Measurements from ENCODE around the gene C3orf52. TPM values are rescaled to one million over a fixed set of nuclear protein-coding genes. Genes with fewer than 3 reads are reported as not detected.
"Not testable (repeated sequence)": the region's sequence is repeated elsewhere in the genome, so short reads cannot be mapped to it uniquely, and the experiment has no call there.

C3orf52 gene
- total RNA-seq (10 to 100 TPM in 1 of 5 experiments, 1 to 10 TPM in 4; 1.2 to 12.3 (median 1.9) TPM), polyA plus RNA-seq (1 to 10 TPM; 1.3 to 2.1 TPM), total RNA-seq (1.5 reads per million, percentile 4 among the genes with 10 or more reads in this experiment)

- Histone ChIP-seq H3K4me3 (ENCODE audit: low read length) (peak within 1 kb of the TSS; percentile 64), H3K9me3 (ENCODE audit: control insufficient read depth in 2 of 3, low read length in 3 of 3) (no peaks in the 10 kb centered on the region), H3K4me1 (ENCODE audit: control insufficient read depth in 2 of 2, insufficient read depth in 2 of 2, low read length in 2 of 2) (peaks cover 8 to 10% of the 10 kb centered on the region in 2 donors), H3K27ac (ENCODE audit: low read depth, low read length) (peak within 1 kb of the TSS; percentile 50), H3K27me3 (ENCODE audit: control insufficient read depth in 2 of 2, insufficient read depth in 2 of 2, low read length in 2 of 2) (no peaks in the 10 kb centered on the region), H3K36me3 (ENCODE audit: control insufficient read depth in 2 of 3, insufficient read depth in 3 of 3, low read length in 3 of 3) (peaks cover 0 to 4% (median 0%) of the 10 kb centered on the region in 3 experiments)
- CTCF ChIA-PET, result no interaction called here
- H3K27me3 Mint-ChIP-seq, result peaks cover 0 to 17% (median 3%) of the 10 kb centered on the region in 5 donors
- peak within 1 kb of the TSS; percentile 81 to 91 (median 86) for H3K4me3 Mint-ChIP-seq
- POLR2A ChIA-PET, result interaction anchor here (1.5 kb wide), 1 partner anchor 14 kb away, joined by 5 read pairs; no protein-coding TSS in a partner anchor
- ATAC-seq (peak; percentile 89), DNase-seq (peak; percentile 37 to 84 (median 49))
- H3K36me3 Mint-ChIP-seq, result peaks cover 0 to 6% (median 0%) of the 10 kb centered on the region in 5 donors
- peak within 1 kb of the TSS; percentile 25 to 89 (median 77) for H3K27ac Mint-ChIP-seq
- intact Hi-C loops (cut with micrococcal nuclease), result loop anchor here (1.0 to 10.0 kb wide), 7 partner anchors 14 to 1011 kb away; partner anchors contain the start of genes ABHD10 (in 1 of the 2) and NECTIN3 (in 1 of the 2)
- H3K9me3 Mint-ChIP-seq, result no peaks in the 10 kb centered on the region
- peaks cover 32 to 66% (median 46%) of the 10 kb centered on the region in 7 donors for H3K4me1 Mint-ChIP-seq
Measured at GRCh38 chr3:112086076-112086854, at the start of gene C3orf52. Gene C3orf52 (plus strand): TSS chr3:112086389. CDS start chr3:112086408, 19 bp downstream.

- H3K4me1 Mint-ChIP-seq; H3K27me3 ChIP-seq (ENCODE audit: control insufficient read depth in 2 of 2, insufficient read depth in 2 of 2, low read length in 2 of 2); DNase-seq; H3K36me3 Mint-ChIP-seq; CTCF ChIA-PET; H3K9me3 ChIP-seq (ENCODE audit: control insufficient read depth in 2 of 3, low read length in 3 of 3); H3K4me1 ChIP-seq (ENCODE audit: control insufficient read depth in 2 of 2, insufficient read depth in 2 of 2, low read length in 2 of 2); H3K27me3 Mint-ChIP-seq; intact Hi-C loops (cut with micrococcal nuclease); H3K9me3 Mint-ChIP-seq; H3K27ac ChIP-seq (ENCODE audit: low read depth, low read length); H3K27ac Mint-ChIP-seq; ATAC-seq; H3K36me3 ChIP-seq (ENCODE audit: control insufficient read depth in 2 of 3, insufficient read depth in 3 of 3, low read length in 3 of 3); POLR2A ChIA-PET; H3K4me3 Mint-ChIP-seq; H3K4me3 ChIP-seq (ENCODE audit: low read length): not testable (repeated sequence)
Measured at GRCh38 chr3:112037194-112037593, 49.0 kb upstream of the C3orf52 start.

GRCh38 chr3:112038863-112039262 lies 47.3 kb upstream of the C3orf52 start:
- Mint-ChIP-seq H3K9me3 (peaks cover 0 to 4% (median 0%) of the 10 kb centered on the region in 11 donors), H3K27ac (no peak overlapping the region), H3K4me1 (no peaks in the 10 kb centered on the region), H3K27me3 (no peaks in the 10 kb centered on the region), H3K36me3 (no peaks in the 10 kb centered on the region), H3K4me3 (no peak overlapping the region)
- intact Hi-C loops (cut with micrococcal nuclease), result no loop called here
- ATAC-seq, result no peak
- CTCF ChIA-PET, result no interaction called here
- no peaks in the 10 kb centered on the region for H3K27me3 ChIP-seq (ENCODE audit: control insufficient read depth in 2 of 2, insufficient read depth in 2 of 2, low read length in 2 of 2)
- POLR2A ChIA-PET, result interaction anchor here (0.7 kb wide), 1 partner anchor 949 kb away, joined by 4 read pairs; no protein-coding TSS in a partner anchor
- no peaks in the 10 kb centered on the region for H3K9me3 ChIP-seq (ENCODE audit: control insufficient read depth in 2 of 3, low read length in 3 of 3)
- H3K4me1 ChIP-seq (ENCODE audit: control insufficient read depth in 2 of 2, insufficient read depth in 2 of 2, low read length in 2 of 2), result no peaks in the 10 kb centered on the region
- DNase-seq, result no peak
- no peak overlapping the region for H3K27ac ChIP-seq (ENCODE audit: low read depth, low read length)
- H3K4me3 ChIP-seq (ENCODE audit: low read length), result no peak overlapping the region
- H3K36me3 ChIP-seq (ENCODE audit: control insufficient read depth in 2 of 3, insufficient read depth in 3 of 3, low read length in 3 of 3), result no peaks in the 10 kb centered on the region

- Mint-ChIP-seq H3K4me3 (no peak overlapping the region), H3K9me3 (peaks cover 0 to 4% (median 0%) of the 10 kb centered on the region in 11 donors), H3K36me3 (no peaks in the 10 kb centered on the region), H3K4me1 (no peaks in the 10 kb centered on the region), H3K27ac (no peak overlapping the region), H3K27me3 (no peaks in the 10 kb centered on the region)
- H3K4me1 ChIP-seq (ENCODE audit: control insufficient read depth in 2 of 2, insufficient read depth in 2 of 2, low read length in 2 of 2), result no peaks in the 10 kb centered on the region
- no peaks in the 10 kb centered on the region for H3K36me3 ChIP-seq (ENCODE audit: control insufficient read depth in 2 of 3, insufficient read depth in 3 of 3, low read length in 3 of 3)
- H3K4me3 ChIP-seq (ENCODE audit: low read length), result no peak overlapping the region
- intact Hi-C loops (cut with micrococcal nuclease), result loop anchor here in 1 of 2 donors (5.0 kb wide), 1 partner anchor 46 kb away; the partner anchor contains the start of gene C3orf52
- H3K9me3 ChIP-seq (ENCODE audit: control insufficient read depth in 2 of 3, low read length in 3 of 3), result no peaks in the 10 kb centered on the region
- ChIA-PET POLR2A (interaction anchor here (0.6 to 1.2 kb wide), 2 partner anchors 13 to 18 kb away, joined by 3 to 5 read pairs; no protein-coding TSS in a partner anchor), CTCF (no interaction called here)
- no peaks in the 10 kb centered on the region for H3K27me3 ChIP-seq (ENCODE audit: control insufficient read depth in 2 of 2, insufficient read depth in 2 of 2, low read length in 2 of 2)
- ATAC-seq (no peak), DNase-seq (no peak)
- H3K27ac ChIP-seq (ENCODE audit: low read depth, low read length), result no peak overlapping the region
Measured at GRCh38 chr3:112041321-112041720, 44.9 kb upstream of the C3orf52 start.

- POLR2A ChIA-PET, result no interaction called here
- CTCF ChIA-PET, result interaction anchor here (0.6 to 1.9 kb wide), 7 partner anchors 8 to 324 kb away, joined by 3 to 8 read pairs (median 3); no protein-coding TSS in a partner anchor
- H3K4me1 Mint-ChIP-seq, result no peaks in the 10 kb centered on the region
Measured at GRCh38 chr3:112042842-112043280, 43.3 kb upstream of the C3orf52 start.

GRCh38 chr3:112043621-112044201 lies 42.5 kb upstream of the C3orf52 start:
- Histone ChIP-seq H3K9me3 (ENCODE audit: control insufficient read depth in 2 of 3, low read length in 3 of 3) (no peaks in the 10 kb centered on the region), H3K4me1 (ENCODE audit: control insufficient read depth in 2 of 2, insufficient read depth in 2 of 2, low read length in 2 of 2) (no peaks in the 10 kb centered on the region), H3K27me3 (ENCODE audit: control insufficient read depth in 2 of 2, insufficient read depth in 2 of 2, low read length in 2 of 2) (no peaks in the 10 kb centered on the region), H3K36me3 (ENCODE audit: control insufficient read depth in 2 of 3, insufficient read depth in 3 of 3, low read length in 3 of 3) (no peaks in the 10 kb centered on the region), H3K4me3 (ENCODE audit: low read length) (no peak overlapping the region), H3K27ac (ENCODE audit: low read depth, low read length) (no peak overlapping the region)
- no peak overlapping the region for H3K4me3 Mint-ChIP-seq
- no peaks in the 10 kb centered on the region for H3K4me1 Mint-ChIP-seq
- ATAC-seq (peak; percentile 95), DNase-seq (peak in 8 of 9 donors; percentile 29 to 70 (median 58))
- H3K27me3 Mint-ChIP-seq, result peaks cover 0 to 3% (median 0%) of the 10 kb centered on the region in 5 donors
- no peaks in the 10 kb centered on the region for H3K36me3 Mint-ChIP-seq
- no peaks in the 10 kb centered on the region for H3K9me3 Mint-ChIP-seq
- POLR2A ChIA-PET, result interaction anchor here (0.6 kb wide), 2 partner anchors 398 to 1303 kb away, joined by 3 read pairs; no protein-coding TSS in a partner anchor
- H3K27ac Mint-ChIP-seq, result no peak overlapping the region
- intact Hi-C loops (cut with micrococcal nuclease), result loop anchor here (1.0 to 5.0 kb wide), 7 partner anchors 29 to 374 kb away; partner anchors contain the start of genes C3orf52 (in 2 of the 2) and ABHD10 (in 1 of the 2)
- CTCF ChIA-PET, result interaction anchor here (0.6 to 1.9 kb wide), 10 partner anchors 9 to 355 kb away, joined by 3 to 8 read pairs (median 3); no protein-coding TSS in a partner anchor

More at GRCh38 chr3:112042842-112043280, 43.3 kb upstream of the C3orf52 start:
- Mint-ChIP-seq H3K27me3 (peaks cover 0 to 1% (median 0%) of the 10 kb centered on the region in 5 donors), H3K4me3 (no peak overlapping the region), H3K27ac (no peak overlapping the region), H3K9me3 (no peaks in the 10 kb centered on the region), H3K36me3 (no peaks in the 10 kb centered on the region)
- H3K4me3 ChIP-seq (ENCODE audit: low read length), result no peak overlapping the region
- H3K36me3 ChIP-seq (ENCODE audit: control insufficient read depth in 2 of 3, insufficient read depth in 3 of 3, low read length in 3 of 3), result no peaks in the 10 kb centered on the region
- ATAC-seq, result no peak
- no peaks in the 10 kb centered on the region for H3K9me3 ChIP-seq (ENCODE audit: control insufficient read depth in 2 of 3, low read length in 3 of 3)
- intact Hi-C loops (cut with micrococcal nuclease), result loop anchor here (1.0 to 5.0 kb wide), 7 partner anchors 29 to 374 kb away; partner anchors contain the start of genes C3orf52 (in 2 of the 2) and ABHD10 (in 1 of the 2)
- no peaks in the 10 kb centered on the region for H3K4me1 ChIP-seq (ENCODE audit: control insufficient read depth in 2 of 2, insufficient read depth in 2 of 2, low read length in 2 of 2)
- H3K27ac ChIP-seq (ENCODE audit: low read depth, low read length), result no peak overlapping the region
- H3K27me3 ChIP-seq (ENCODE audit: control insufficient read depth in 2 of 2, insufficient read depth in 2 of 2, low read length in 2 of 2), result no peaks in the 10 kb centered on the region
- no peak for DNase-seq

Measured in naive thymus-derived CD4-positive, alpha-beta T cell (primary cell).